ENCODE data around the gene DUSP10.
A peak's percentile ranks its signal among the peaks of the same experiment; 100 is the strongest.

DUSP10 gene

GRCh38 chr1:221728037-221728505 is 13.8 kb downstream of the DUSP10 start:
- H3F3A ChIP-seq (ENCODE audit: low read depth): peaks cover 4% of the 10 kb centered on the region; the same call in 1 of the 2 replicates
- no peaks in the 10 kb centered on the region for H3K27me3 ChIP-seq (ENCODE audit: insufficient read depth, low read length, poor library complexity, severe bottlenecking)
- peaks cover 14% of the 10 kb centered on the region for H3K9me3 ChIP-seq (ENCODE audit: insufficient read depth, low read depth, low read length)
- peaks cover 99% of the 10 kb centered on the region for H3K79me2 ChIP-seq (ENCODE audit: insufficient read depth, low read length)
- H3K9ac ChIP-seq (ENCODE audit: low read depth, low read length, poor library complexity, severe bottlenecking): peak overlapping the region; percentile 28
- H4K20me1 ChIP-seq (ENCODE audit: insufficient read depth, low read length, poor library complexity, severe bottlenecking): peaks cover 57% of the 10 kb centered on the region
- H3K9me2 ChIP-seq (replicated peaks; ENCODE audit: low read depth, low read length): no peaks in the 10 kb centered on the region
- peak overlapping the region; percentile 53 for H3K4me3 ChIP-seq (ENCODE audit: low read length, poor library complexity, severe bottlenecking)
- no peak overlapping the region for H2AFZ ChIP-seq (ENCODE audit: low read length)
- H3K4me1 ChIP-seq (ENCODE audit: insufficient read depth, low read length, poor library complexity, severe bottlenecking): peaks cover 83% of the 10 kb centered on the region
- H3K36me3 ChIP-seq (ENCODE audit: insufficient read depth, low read length): peaks cover 51% of the 10 kb centered on the region
- H3K4me2 ChIP-seq (ENCODE audit: low read depth, low read length, poor library complexity, severe bottlenecking): peak overlapping the region; percentile 61
- TF ChIP-seq CTCF (conservative IDR thresholded peaks at IDR 0.05; ENCODE audit: low read length) (no peak), EZH2phosphoT487 (IDR thresholded peaks at IDR 0.05; ENCODE audit: borderline replicate concordance) (no peak)

GRCh38 chr1:221727146-221728036 is 14.5 kb downstream of the DUSP10 start:
- peaks cover 4% of the 10 kb centered on the region; the same call in 1 of the 2 replicates for H3F3A ChIP-seq (ENCODE audit: low read depth)
- H3K9me2 ChIP-seq (replicated peaks; ENCODE audit: low read depth, low read length): no peaks in the 10 kb centered on the region
- H3K36me3 ChIP-seq (ENCODE audit: insufficient read depth, low read length): peaks cover 57% of the 10 kb centered on the region
- TF ChIP-seq CTCF (conservative IDR thresholded peaks at IDR 0.05; ENCODE audit: low read length) (no peak), EZH2phosphoT487 (IDR thresholded peaks at IDR 0.05; ENCODE audit: borderline replicate concordance) (no peak)
- no peak overlapping the region for H3K9ac ChIP-seq (ENCODE audit: low read depth, low read length, poor library complexity, severe bottlenecking)
- peaks cover 62% of the 10 kb centered on the region for H4K20me1 ChIP-seq (ENCODE audit: insufficient read depth, low read length, poor library complexity, severe bottlenecking)
- peaks cover 14% of the 10 kb centered on the region for H3K9me3 ChIP-seq (ENCODE audit: insufficient read depth, low read depth, low read length)
- H3K27me3 ChIP-seq (ENCODE audit: insufficient read depth, low read length, poor library complexity, severe bottlenecking): no peaks in the 10 kb centered on the region
- peak overlapping the region; percentile 61 for H3K4me2 ChIP-seq (ENCODE audit: low read depth, low read length, poor library complexity, severe bottlenecking)
- H3K79me2 ChIP-seq (ENCODE audit: insufficient read depth, low read length): peaks cover 99% of the 10 kb centered on the region
- H3K4me3 ChIP-seq (ENCODE audit: low read length, poor library complexity, severe bottlenecking): peak overlapping the region; percentile 53
- no peak overlapping the region for H2AFZ ChIP-seq (ENCODE audit: low read length)
- peaks cover 84% of the 10 kb centered on the region for H3K4me1 ChIP-seq (ENCODE audit: insufficient read depth, low read length, poor library complexity, severe bottlenecking)

- Histone ChIP-seq H3K9me2 (replicated peaks; ENCODE audit: low read depth, low read length) (no peaks in the 10 kb centered on the region), H3K9me3 (ENCODE audit: insufficient read depth, low read depth, low read length) (peaks cover 14% of the 10 kb centered on the region), H3K27me3 (ENCODE audit: insufficient read depth, low read length, poor library complexity, severe bottlenecking) (no peaks in the 10 kb centered on the region), H2AFZ (ENCODE audit: low read length) (no peak overlapping the region), H3F3A (ENCODE audit: low read depth) (peaks cover 4% of the 10 kb centered on the region; the same call in 1 of the 2 replicates), H3K4me2 (ENCODE audit: low read depth, low read length, poor library complexity, severe bottlenecking) (peak overlapping the region; percentile 61), H3K4me3 (ENCODE audit: low read length, poor library complexity, severe bottlenecking) (peak overlapping the region; percentile 45), H3K4me1 (ENCODE audit: insufficient read depth, low read length, poor library complexity, severe bottlenecking) (peaks cover 87% of the 10 kb centered on the region), H3K79me2 (ENCODE audit: insufficient read depth, low read length) (peaks cover 99% of the 10 kb centered on the region), H3K9ac (ENCODE audit: low read depth, low read length, poor library complexity, severe bottlenecking) (peak overlapping the region; percentile 27), H4K20me1 (ENCODE audit: insufficient read depth, low read length, poor library complexity, severe bottlenecking) (peaks cover 67% of the 10 kb centered on the region), H3K36me3 (ENCODE audit: insufficient read depth, low read length) (peaks cover 71% of the 10 kb centered on the region)
- TF ChIP-seq CTCF (conservative IDR thresholded peaks at IDR 0.05; ENCODE audit: low read length) (no peak), EZH2phosphoT487 (IDR thresholded peaks at IDR 0.05; ENCODE audit: borderline replicate concordance) (no peak)
These were observed 15.9 kb downstream of the DUSP10 start for GRCh38 chr1:221725735-221726672.
